Stimulated activated naive CD8-positive, alpha-beta T cell treated with anti-CD3 and anti-CD28 coated beads, Interleukin-15, amount 100 ng/mL, for 72 hours (primary cell): ENCODE results near the gene HPS4.
"Not testable (repeated sequence)": the region's sequence is repeated elsewhere in the genome, so short reads cannot be mapped to it uniquely, and the experiment has no call there.

Source experiments
- ATAC-seq: fragments of 150-1000 bp; cut with Tn5 transposase; 2 replicates; pipeline ENCODE4 v1.10.0; 2021; ENCODE audit warnings: mild to moderate bottlenecking, moderate library complexity
- DNase-seq, 2 donors: peaks; one replicate each; pipeline ENCODE4 v3.0.0; 2021 to 2022
- H3K27ac Mint-ChIP-seq, 2 donors: one replicate each; pipeline ENCODE4 v1.8.0; 2022; ENCODE audit warnings: mild to moderate bottlenecking in 2 of 2, mixed read lengths in 2 of 2, moderate library complexity in 2 of 2
- H3K27me3 Mint-ChIP-seq: one replicate; pipeline ENCODE4 v1.8.0; 2022; ENCODE audit warnings: mixed read lengths
- H3K4me1 Mint-ChIP-seq: one replicate; pipeline ENCODE4 v1.8.0; 2022; ENCODE audit warnings: mild to moderate bottlenecking, mixed read lengths
- H3K4me3 Mint-ChIP-seq, 2 donors: one replicate each; pipeline ENCODE4 v1.8.0; 2022; ENCODE audit warnings: mild to moderate bottlenecking in 2 of 2, mixed read lengths in 2 of 2, moderate library complexity in 1 of 2
- H3K9me3 Mint-ChIP-seq, 2 donors: one replicate each; pipeline ENCODE4 v1.8.0; 2022; ENCODE audit warnings: mixed read lengths in 2 of 2

HPS4 gene

DNA sequence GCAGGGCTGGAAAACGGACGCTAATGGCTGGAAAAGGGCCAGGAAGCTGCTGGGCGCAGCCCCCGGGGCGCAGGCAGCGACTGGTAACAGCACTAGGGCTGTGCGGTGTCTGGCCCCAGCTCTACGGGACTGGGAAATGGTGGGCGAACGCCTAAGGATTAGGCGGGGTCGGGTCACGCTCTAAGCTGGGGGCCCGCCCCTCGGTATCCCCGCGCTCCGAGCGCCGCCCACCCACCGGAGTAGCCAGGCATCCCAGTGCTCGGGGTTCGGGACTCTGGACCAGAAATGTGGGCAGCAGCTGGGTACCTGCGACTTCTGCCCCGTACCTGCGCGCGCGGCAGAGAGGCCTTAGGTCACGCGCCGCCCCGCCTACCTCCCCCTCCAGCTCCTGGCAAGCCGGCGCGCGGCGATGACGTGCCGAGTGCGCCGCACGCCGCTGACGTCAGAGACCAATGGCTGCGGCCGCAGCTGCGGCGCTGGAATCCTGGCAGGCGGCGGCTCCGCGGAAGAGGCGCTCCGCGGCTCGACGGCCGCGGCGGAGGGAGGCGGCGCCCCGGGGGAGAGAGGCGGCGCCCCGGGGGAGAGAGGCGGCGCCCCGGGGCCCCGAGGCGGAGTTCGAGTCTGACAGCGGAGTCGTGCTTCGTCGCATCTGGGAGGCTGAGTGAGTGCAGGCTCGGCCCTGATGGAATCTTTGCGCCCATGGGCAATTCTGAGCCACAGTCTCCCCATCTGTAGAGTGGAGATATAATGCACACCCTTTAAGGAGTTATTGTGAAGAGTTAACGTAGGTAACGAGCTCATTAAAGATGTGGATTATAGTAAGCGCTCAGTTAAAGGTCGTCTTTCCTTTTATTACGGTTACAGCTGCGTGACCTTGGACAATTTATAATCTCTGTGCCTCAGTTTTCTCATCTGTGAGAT lies at the start of gene HPS4, which contains the start of gene SRRD:
HPS4 (minus strand) TSS at position 345 of the 921 bp plus-strand sequence. CDS start 2,021 bp downstream, outside the sequence.
SRRD (plus strand) TSS at position 439 of the 921 bp plus-strand sequence; CDS start at position 453, 14 bp downstream.
- H3K4me3 Mint-ChIP-seq, result peak within 1 kb of the TSS; percentile 98 to 99
- DNase-seq (peak; percentile 92), ATAC-seq (peak; percentile 92)
- no peaks in the 10 kb centered on the region for H3K27me3 Mint-ChIP-seq
- peaks cover 80% of the 10 kb centered on the region for H3K4me1 Mint-ChIP-seq
- peak within 1 kb of the TSS; percentile 97 to 98 for H3K27ac Mint-ChIP-seq
- H3K9me3 Mint-ChIP-seq, result no peaks in the 10 kb centered on the region

DNA sequence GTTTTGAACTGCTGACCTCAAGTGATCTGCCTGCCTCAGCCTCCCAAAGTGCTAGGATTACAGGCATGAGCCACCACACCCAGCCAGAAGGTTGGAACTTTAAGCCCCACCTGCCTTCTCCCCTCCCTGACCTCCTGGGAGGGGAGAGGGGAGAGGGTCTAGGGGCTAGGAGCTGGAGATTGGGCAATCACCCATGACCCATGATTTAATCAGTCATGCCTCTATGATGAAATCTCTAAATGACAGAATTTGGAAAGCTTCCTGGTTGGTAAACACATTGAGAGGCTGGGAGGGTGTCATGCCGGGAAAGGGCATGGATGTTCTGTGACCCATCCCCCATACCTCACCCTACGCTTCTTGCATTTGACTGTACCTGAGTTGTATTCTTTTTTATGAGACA lies 45.8 kb upstream of the HPS4 start:
- no peak for DNase-seq
- Mint-ChIP-seq H3K9me3 (no peaks in the 10 kb centered on the region), H3K4me3 (no peak overlapping the region), H3K4me1 (peaks cover 22% of the 10 kb centered on the region), H3K27ac (peak overlapping the region in 1 of 2 donors; percentile 19), H3K27me3 (no peaks in the 10 kb centered on the region)
- no peak for ATAC-seq

DNA sequence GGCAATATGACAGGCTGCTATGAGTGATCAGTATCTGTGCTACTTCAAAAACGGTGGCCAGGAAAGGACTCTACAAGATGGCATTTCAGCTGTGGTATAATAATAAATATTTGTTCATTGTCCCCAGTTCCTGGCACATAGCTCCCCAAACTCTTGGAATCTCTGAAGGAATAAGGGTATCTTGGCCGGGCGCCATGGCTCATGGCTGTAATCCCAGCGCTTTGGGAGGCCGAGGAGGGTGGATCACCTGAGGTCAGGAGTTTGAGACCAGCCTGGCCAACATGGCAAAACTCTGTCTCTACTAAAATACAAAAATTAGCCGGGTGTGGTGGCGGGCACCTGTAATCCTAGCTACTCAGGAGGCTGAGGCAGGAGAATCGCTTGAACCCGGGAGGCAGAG lies 44.9 kb upstream of the HPS4 start:
- not testable (repeated sequence) for H3K9me3 Mint-ChIP-seq, H3K27me3 Mint-ChIP-seq, ATAC-seq, H3K27ac Mint-ChIP-seq, H3K4me3 Mint-ChIP-seq, DNase-seq
- H3K4me1 Mint-ChIP-seq, result peaks cover 16% of the 10 kb centered on the region

DNA sequence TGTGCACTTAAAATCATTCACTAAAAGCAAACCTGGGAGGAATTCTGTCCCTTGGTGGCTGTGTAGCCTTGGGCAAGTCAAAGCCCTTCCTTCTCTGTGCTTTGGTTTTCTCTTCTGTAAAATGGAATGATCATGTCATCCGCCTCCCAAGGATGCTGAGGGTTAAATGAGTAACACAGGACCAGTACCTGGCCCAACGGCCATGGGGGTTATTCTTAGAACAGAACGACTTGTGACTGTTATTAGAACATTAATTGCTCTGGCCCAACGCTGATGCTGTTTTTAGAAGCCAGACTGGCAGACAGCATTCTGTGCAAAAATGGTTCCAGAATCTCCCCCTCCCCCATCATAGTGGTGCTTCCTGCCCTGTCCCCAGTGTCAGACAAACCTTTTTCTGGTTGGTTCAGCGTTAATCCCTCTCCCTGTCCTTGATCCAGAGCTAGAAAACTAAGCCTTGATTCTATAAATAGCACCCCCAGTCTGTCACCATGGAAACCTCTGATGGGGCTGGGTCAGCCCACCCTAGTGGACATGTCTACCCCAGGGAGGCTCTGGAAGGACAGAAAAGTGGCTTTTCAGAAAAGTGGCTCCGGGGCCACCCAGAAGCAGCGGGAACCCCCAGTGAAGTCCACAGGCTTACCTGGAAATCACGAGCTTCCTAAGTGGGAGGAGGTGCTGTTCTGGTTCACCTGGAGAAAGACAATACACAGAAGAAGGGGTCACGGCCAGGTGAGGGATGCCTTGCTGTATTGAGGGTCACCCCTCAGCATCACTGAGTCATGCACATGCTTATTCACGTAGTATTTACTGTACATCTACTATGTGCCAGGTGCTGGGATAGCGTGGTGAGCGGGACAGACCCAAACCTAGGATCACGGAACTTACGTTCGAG lies 44.2 kb upstream of the HPS4 start:
- H3K27ac Mint-ChIP-seq, result no peak overlapping the region

DNA sequence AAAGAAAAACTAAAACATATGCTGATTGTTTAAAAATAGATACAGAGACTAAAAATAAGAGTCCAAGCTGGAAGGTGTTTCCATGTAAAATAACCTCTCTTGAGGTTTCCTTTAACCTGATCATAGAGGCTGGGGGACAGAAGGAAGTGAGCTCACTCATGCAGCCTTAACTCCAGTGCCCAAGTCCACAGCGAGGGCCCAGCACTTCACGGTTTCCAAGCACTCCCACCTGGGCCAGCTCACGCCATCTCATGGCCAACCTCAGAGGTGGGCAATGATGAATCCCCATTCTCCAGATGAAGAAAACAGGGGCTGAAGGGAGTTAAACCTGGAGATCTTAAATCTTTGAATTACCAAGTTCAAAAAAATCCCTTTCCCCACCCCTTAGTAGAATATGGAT lies 43.6 kb upstream of the HPS4 start:
- Mint-ChIP-seq H3K4me3 (no peak overlapping the region), H3K27me3 (no peaks in the 10 kb centered on the region), H3K4me1 (peaks cover 4% of the 10 kb centered on the region), H3K27ac (peak overlapping the region; percentile 14 to 80), H3K9me3 (no peaks in the 10 kb centered on the region)
- ATAC-seq, result no peak
- DNase-seq, result no peak

More for the DNA sequence above, 44.2 kb upstream of the HPS4 start:
- Mint-ChIP-seq H3K4me3 (no peak overlapping the region), H3K27me3 (no peaks in the 10 kb centered on the region), H3K9me3 (no peaks in the 10 kb centered on the region), H3K4me1 (peaks cover 10% of the 10 kb centered on the region)
- ATAC-seq, result no peak
- no peak for DNase-seq

DNA sequence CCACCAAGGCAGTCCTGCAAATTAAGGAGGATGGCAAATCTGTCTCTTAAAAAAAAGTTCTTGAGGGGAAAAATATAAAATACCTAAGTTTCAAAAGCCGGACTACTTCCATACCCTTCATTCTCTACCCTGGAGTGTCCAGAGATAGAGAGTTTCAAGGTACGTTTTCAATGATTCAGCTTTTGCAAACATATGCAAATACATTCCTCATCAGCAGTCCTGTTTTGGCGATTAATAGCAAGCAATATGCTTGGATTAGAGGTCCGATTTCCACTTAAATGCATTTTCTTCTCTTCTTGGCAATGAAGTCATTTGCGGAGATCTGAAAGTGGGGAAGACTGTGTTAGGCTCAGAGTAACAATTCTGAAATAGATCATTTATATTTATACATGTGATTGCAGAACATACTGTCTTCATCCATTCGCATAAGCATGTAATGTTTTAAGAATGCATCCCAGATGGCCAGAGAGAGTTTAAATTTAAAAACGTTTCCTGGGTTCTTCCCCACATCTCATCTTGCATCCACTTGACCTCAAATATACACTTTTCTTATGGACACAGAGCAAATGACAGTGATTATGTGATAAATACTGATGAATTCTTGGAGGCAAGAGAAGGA lies 42.5 kb upstream of the HPS4 start:
- H3K9me3 Mint-ChIP-seq, result no peaks in the 10 kb centered on the region

DNA sequence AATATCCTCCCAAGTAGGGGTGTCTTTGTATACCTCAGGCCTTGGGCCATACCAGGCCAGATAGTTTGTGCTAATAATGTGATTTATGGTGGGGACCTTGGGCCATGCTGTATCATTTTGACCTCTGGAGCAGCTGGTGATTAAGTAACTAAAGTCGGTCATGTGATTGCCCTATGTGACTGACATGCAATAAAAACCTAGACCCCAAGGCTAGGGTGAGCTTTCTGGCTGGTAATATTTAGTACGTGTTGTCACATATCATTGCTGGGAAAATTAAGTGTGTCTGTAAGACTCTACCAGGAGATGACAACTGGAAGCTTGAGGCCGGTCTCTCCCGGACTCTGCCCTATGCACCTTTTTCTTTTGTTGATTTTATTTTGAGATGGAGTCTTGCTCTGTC lies 41.3 kb upstream of the HPS4 start:
- no peak for DNase-seq
- no peak for ATAC-seq
- H3K27me3 Mint-ChIP-seq, result no peaks in the 10 kb centered on the region
- H3K9me3 Mint-ChIP-seq, result no peaks in the 10 kb centered on the region
- H3K4me3 Mint-ChIP-seq, result no peak overlapping the region
- peak overlapping the region; percentile 21 to 34 for H3K27ac Mint-ChIP-seq
- H3K4me1 Mint-ChIP-seq, result no peaks in the 10 kb centered on the region

More for the DNA sequence above, 42.5 kb upstream of the HPS4 start:
- H3K4me1 Mint-ChIP-seq, result no peaks in the 10 kb centered on the region
- H3K4me3 Mint-ChIP-seq, result no peak overlapping the region
- DNase-seq (no peak), ATAC-seq (no peak)
- no peaks in the 10 kb centered on the region for H3K27me3 Mint-ChIP-seq
- H3K27ac Mint-ChIP-seq, result peak overlapping the region in 1 of 2 donors; percentile 54

DNA sequence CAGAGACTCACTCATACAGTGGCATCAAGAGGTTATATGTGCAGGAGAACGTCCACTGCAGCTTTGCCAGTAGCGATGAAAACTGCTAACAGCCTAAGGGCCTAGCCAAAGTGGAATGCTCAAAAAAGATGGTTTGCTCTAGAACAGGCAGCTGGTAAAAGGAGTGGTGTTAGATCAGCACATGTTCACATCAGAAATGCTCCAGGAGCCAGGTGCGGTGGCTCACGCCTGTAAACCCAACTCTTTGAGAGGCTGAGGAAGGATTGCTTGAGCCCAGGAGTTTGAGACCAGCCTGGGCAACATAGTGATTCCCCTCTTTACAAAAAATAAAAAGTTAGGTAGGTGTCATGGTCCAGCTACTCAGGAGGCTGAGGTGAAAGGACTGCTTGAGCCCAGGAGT lies 39.0 kb upstream of the HPS4 start:
- peaks cover 14% of the 10 kb centered on the region for H3K4me1 Mint-ChIP-seq
- H3K9me3 Mint-ChIP-seq, result no peaks in the 10 kb centered on the region
- no peak for ATAC-seq
- no peak overlapping the region for H3K4me3 Mint-ChIP-seq
- no peak for DNase-seq
- no peak overlapping the region for H3K27ac Mint-ChIP-seq
- H3K27me3 Mint-ChIP-seq, result no peaks in the 10 kb centered on the region

DNA sequence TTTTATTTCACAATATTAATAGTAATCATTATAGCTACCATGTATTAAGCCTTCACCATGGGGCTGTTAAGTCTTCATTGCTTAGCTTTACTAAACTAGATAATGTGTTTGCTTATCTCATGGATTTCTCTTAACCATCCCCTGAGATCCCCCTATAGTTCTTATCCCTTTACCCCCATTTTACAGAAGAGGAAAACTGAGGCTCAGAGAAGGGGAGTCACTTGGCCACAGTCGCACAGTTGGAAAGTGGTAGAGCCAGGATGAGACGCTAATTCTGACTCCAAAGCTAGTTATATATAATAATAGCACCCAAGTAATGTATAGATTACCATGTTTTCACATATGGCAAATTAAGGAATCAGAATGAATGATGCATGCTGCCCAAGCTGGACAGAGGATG lies 38.4 kb upstream of the HPS4 start:
- H3K4me1 Mint-ChIP-seq, result peaks cover 14% of the 10 kb centered on the region
- no peak for ATAC-seq
- no peaks in the 10 kb centered on the region for H3K27me3 Mint-ChIP-seq
- H3K4me3 Mint-ChIP-seq, result no peak overlapping the region
- H3K27ac Mint-ChIP-seq, result no peak overlapping the region
- H3K9me3 Mint-ChIP-seq, result no peaks in the 10 kb centered on the region
- DNase-seq, result no peak

DNA sequence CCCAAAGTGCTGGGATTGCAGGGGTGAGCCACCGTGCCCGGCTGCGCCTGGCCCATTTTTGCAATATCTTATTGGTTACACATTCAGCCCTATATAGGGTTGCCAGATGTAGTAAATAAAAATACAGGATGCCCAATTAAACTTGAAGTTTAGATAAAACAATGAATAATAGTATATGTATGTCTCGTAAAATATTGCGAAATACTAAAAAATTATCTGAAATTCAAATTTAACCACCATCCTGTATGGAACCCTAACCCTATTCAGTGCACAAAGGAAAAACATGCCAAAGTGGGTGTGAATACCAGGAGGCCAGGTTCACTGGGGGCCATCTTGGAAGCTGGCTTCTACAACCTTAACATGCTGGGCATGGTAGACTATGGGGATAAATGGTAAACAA lies 33.8 kb upstream of the HPS4 start:
- DNase-seq (no peak), ATAC-seq (no peak)
- no peaks in the 10 kb centered on the region for H3K9me3 Mint-ChIP-seq
- peak overlapping the region in 1 of 2 donors; percentile 12 for H3K27ac Mint-ChIP-seq
- H3K4me3 Mint-ChIP-seq, result no peak overlapping the region
- H3K4me1 Mint-ChIP-seq, result peaks cover 41% of the 10 kb centered on the region
- H3K27me3 Mint-ChIP-seq, result no peaks in the 10 kb centered on the region

DNA sequence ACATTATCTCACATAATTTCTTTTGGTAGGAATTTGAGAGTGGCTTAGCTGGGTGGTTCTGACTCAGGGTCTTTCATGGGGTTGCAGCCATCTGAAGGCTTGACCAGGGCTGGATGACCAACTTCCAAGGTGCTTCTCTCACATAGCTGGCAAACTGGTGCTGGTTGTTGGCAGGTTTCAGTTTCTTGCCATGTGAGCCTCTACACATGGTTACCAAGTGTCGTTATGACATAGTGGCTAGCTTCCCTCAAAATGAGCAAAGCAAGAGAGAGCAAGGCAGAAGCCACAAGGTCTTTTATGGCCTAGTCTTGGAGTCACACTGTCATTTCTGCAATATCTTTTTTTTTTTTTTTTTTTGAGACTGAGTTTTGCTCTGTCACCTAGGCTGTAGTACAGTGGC lies 32.9 kb upstream of the HPS4 start:
- H3K4me3 Mint-ChIP-seq, result no peak overlapping the region
- ATAC-seq (peak; percentile 59), DNase-seq (peak in 1 of 2 donors; percentile 25)
- H3K9me3 Mint-ChIP-seq, result no peaks in the 10 kb centered on the region
- no peak overlapping the region for H3K27ac Mint-ChIP-seq
- peaks cover 47% of the 10 kb centered on the region for H3K4me1 Mint-ChIP-seq
- H3K27me3 Mint-ChIP-seq, result no peaks in the 10 kb centered on the region

DNA sequence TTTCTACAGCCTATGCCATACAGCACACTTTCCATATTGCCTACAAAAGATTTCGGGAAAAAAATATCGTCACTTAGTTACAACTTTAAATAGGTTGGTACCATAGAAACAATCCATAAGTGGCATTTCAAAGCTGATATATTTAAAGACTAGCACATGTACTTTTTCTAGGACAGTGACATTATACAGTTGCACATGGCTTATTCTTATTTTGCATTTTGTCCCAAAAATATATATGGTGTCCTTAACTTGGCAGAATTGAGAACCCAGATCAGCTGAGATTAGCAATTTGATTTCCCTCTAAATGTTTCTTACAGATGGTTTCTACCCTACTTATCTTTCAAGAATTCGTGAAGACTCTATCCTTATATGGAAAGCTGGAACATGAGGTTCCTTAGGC lies 32.3 kb upstream of the HPS4 start:
- DNase-seq (no peak), ATAC-seq (no peak)
- Mint-ChIP-seq H3K4me1 (peaks cover 52% of the 10 kb centered on the region), H3K9me3 (no peaks in the 10 kb centered on the region), H3K27me3 (no peaks in the 10 kb centered on the region), H3K4me3 (no peak overlapping the region), H3K27ac (no peak overlapping the region)

DNA sequence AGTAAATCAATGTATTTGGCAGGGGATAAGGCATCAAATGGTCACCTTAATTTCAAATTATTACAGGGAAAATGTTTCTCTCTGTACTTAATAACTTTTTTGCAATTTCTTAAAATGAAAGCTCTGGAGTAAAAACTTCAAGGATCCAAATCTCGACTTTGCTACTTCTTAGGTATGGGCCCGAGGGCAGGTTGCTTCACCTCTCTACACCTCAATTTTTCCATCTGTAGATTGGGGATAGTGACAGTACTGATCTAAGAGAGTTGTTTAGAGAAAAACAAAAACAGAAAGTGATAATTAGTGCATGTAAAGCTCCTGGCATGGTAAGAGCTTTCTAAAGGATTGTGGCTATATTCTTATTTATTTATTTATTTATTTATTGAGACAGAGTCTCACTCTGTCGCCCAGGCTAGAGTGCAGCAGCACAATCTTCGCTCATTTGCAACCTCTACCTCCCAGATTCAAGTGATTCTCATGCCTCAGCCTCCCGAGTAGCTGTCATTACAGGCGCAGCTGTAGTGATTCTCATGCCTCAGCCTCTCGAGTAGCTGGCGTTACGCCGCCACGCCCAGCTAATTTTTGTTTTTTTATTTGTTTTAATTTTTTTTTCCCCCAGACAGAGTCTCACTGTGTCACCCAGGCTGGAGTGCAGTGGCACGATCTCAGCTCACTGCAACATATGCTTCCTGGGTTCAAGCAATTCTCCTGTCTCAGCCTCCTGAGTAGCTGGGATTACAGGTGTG lies 31.0 kb upstream of the HPS4 start:
- peaks cover 60% of the 10 kb centered on the region for H3K4me1 Mint-ChIP-seq
- ATAC-seq (no peak), DNase-seq (no peak)
- no peaks in the 10 kb centered on the region for H3K9me3 Mint-ChIP-seq
- peak overlapping the region in 1 of 2 donors; percentile 26 for H3K4me3 Mint-ChIP-seq
- H3K27me3 Mint-ChIP-seq, result no peaks in the 10 kb centered on the region
- H3K27ac Mint-ChIP-seq, result peak overlapping the region in 1 of 2 donors; percentile 90

DNA sequence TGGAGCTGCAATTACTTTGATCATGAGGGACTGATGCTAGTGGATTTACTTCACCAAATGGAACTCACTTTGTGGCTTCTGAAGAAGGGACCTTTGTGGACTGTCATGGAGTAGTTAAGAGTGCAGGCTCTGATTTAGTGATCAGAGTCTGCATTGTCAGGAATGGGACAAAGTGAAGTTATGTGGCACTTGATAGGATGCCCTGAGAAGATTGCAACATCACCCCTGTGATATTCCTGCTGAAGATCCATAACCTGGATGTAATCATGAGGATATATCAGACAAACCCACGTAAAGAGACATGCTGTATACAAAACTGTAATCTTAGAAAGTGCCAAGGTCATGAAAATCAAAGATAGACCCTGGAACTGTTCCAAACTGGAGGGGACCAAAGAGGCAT lies 30.3 kb upstream of the HPS4 start:
- DNase-seq (no peak), ATAC-seq (no peak)
- Mint-ChIP-seq H3K4me1 (peaks cover 60% of the 10 kb centered on the region), H3K9me3 (no peaks in the 10 kb centered on the region), H3K27me3 (no peaks in the 10 kb centered on the region), H3K27ac (no peak overlapping the region), H3K4me3 (peak overlapping the region; percentile 98 to 100)
